ENCODE data around the gene PSD. TPM values are rescaled to one million over a fixed set of nuclear protein-coding genes. Genes with fewer than 3 reads are reported as not detected.

The PSD gene
- polyA plus RNA-seq, 4 donors: 7.8 to 14.6 (median 12.8) TPM

DNA sequence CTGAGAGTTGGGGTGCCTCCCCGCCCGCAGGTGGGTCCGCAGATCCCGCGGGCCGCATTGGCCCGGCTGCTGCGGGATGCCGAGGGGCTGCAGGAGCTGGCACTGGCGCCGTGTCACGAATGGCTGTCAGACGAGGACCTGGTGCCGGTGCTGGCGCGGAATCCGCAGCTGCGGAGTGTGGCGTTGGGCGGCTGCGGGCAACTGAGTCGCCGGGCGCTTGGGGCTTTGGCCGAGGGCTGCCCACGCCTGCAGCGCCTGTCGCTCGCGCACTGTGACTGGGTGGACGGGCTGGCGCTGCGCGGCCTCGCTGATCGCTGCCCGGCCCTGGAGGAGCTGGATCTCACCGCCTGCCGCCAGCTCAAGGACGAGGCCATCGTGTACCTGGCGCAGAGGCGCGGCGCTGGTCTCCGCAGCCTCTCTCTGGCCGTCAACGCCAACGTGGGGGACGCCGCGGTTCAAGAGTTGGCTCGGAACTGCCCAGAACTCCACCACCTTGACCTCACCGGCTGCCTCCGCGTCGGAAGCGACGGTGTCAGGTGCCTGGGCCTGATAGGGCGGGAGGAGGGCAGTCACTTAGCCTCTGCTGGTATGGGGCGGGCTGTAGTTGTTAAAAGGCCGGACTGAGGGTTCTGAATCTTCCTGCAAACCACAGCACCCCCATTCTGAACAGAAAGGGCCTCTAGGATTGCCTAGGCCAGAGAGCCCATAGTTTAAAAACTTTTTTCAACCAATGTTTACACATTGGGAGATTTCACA, 3.4 kb upstream of the PSD start:
- no peak for DNase-seq (ENCODE audit: low read depth in 4 of 4, low spot score in 2 of 4)

DNA sequence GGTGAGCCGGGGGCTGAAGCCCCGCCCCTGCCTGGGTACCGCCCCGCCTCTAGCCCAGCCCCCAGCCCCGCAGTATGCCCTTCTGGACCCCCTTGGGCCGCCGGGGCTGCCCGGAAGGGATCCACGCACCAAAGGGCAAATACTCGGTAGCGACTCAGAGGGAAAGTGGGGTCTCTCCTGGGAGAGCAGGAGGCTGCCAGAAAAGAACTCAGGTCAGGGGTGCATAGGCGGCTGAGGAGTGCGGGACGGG, 2.8 kb upstream of the PSD start:
- no peak for DNase-seq (ENCODE audit: low read depth in 4 of 4, low spot score in 2 of 4)

DNA sequence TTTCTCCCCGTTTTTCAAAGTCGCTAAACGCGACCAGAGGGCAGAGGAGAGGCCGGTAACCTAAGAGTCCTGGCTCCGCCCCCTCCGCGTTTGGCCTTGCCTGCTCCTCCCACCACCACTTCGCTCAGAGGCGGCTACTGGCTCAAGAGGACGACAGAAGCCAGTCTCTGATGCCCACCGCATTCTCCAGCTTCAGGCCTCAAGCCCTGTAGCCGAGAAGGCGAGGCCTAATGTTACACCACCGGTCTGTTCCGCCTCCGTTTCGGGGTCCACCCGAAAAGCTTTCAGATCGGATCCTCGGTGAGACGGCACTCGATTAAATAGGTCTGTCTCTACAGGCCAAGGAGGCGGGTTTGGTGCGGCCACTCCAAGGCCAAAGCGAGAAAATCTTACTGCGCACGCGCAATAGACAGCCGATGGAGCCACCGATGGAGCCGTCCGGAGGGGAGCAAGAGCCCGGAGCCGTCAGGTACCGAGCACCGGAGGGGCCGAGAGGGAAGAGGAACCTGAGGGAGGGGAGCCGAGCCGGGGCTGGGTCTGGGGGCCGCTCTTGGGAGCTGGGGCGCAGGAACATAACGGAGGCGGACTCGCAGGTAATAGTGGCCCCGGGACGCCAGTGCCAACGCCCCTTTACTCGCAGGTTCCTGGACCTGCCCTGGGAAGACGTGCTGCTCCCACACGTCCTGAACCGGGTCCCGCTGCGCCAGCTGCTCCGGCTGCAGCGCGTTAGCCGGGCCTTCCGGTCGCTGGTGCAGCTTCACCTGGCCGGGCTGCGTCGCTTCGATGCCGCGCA, 2.3 kb upstream of the PSD start, which contains the start of gene FBXL15:
Gene FBXL15 (plus strand): TSS at position 123 of the 793 bp plus-strand sequence. CDS start 294 bp downstream, at position 417.
- peak; percentile 93 to 99 (median 98) for DNase-seq (ENCODE audit: low read depth in 4 of 4, low spot score in 2 of 4)

DNA sequence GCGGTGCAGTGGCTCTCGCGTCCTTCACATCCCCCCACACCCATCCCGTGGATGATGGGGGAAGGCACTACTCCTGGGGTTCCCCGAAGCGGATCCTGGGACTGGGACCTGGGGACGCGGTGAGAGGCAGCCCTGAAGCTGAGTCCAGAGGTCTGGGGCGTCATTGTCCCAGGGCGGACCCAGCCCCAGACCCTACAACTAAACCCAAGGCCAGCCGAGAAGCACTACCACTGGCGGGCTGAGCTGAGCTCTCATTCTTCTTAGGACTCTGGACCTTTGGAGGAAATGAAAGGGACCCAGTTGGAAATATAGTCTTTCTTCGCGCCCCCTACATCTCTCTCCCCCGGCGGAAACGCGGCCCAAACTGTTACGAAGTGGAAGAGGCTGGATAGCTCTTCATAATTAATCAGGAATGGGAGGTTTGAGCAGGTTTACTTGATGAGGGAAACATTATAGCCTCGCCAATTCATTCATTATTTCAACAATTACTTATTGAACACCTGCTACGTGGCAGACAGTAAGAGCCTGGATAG, 1.7 kb upstream of the PSD start:
- DNase-seq (ENCODE audit: low read depth in 4 of 4, low spot score in 2 of 4): no peak

DNA sequence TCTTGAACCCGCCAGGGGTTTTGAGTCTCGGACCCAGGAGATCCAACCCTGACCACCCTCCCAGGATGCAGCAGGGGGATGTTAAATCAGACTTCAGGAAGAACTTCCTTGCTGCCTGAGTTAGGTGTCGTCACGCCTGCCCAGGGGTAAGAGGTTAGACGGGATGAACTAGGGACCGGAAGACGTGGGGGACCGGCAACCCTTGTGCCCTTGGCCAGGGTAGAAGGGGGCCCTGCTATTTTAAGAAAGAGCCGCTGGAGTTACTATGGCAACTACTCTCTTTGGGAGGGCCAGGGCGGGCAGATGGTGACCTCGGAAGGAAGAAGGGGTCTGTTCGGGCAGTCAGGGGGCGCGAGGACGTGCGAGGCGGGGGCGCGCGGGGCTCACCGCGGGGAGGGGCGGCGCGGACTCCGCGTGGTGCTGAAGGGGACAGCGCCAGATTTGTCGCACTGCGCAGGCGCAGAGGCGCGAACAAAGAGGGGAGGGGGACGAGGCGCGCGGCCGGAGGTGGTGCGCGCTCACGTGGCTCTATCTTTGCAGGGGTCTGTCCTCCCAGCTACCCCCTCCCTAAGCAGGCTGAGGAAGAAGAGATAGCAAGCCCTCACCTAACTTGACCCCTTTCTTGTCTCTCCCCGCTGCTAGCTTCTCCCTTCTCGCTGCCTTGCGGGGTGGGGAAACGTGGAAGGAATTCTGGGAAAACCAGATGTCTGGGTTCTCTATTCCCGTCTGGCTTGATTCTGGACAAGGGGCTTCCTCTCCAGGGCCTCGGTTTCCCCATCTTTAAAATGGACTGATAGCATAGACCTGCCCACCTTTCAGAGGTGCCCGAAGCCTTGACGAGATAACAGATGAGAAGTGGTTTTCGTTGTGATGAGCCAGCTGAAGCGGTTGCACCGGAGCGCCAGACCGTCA, 940 bp upstream of the PSD start:
- no peak for DNase-seq (ENCODE audit: low read depth in 4 of 4, low spot score in 2 of 4)

DNA sequence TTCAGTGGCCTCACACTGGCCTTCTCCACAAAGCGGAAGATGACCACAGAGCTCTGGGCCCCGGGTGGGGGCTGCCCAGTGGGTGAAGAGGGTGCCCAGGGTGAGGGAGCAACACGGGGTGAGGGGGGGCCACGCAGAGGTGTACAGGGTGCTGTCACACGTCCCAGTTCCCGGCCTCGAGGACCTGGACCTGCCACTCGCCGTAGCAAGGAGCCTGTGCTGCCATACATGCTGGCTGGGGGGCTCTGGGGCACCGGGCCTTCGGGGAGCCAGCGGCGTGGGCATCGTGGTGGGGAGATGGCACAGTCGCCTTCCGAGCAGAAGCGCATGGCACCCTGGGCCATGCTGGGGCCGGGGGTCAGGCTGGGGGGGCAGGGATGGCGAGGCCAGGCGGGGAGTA, 1.9 kb downstream of the PSD start:
- no peak for DNase-seq (ENCODE audit: low read depth in 4 of 4, low spot score in 2 of 4)

DNA sequence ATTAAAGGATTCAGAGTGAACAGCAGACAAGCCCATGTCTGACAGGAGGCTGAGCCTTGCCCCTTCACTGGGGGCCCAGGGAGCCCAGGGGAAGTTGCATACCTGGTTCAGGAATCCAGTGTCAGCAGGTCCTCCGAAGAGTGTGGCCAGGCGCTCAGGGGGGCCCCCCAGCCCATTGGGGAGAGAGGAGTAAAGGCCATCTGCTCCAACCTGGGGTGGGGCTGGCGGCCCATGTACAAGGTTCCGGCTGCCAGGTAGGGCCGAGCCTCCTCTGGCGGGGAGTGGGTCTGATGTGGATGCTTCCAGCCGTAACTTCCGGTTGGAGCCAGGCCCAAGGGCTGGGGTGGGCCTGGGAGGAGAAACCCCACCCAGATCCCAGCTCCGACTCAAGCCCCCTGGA, 2.3 kb downstream of the PSD start:
- no peak for DNase-seq (ENCODE audit: low read depth in 4 of 4, low spot score in 2 of 4)

DNA sequence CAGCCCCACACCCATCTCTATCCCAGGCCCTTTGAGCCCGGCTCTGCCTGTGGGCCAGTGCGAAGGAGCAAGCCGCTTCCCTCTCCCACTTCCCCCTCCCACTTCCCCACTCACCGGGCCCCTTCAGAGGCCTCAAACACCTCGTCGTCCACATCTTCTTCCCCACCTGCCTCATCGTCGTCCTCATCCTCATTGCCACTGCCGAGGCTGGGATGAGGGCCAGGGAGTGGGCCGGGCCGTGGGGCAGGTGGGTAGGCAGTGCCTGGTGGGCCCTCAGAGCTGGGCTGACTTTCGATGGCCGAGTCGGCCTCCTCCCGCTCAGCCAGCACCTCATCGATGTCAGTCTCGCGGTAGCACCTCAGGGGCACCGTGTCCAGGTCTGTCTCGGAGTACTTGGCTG, 3.8 kb downstream of the PSD start:
- DNase-seq (ENCODE audit: low read depth in 4 of 4, low spot score in 2 of 4): no peak

DNA sequence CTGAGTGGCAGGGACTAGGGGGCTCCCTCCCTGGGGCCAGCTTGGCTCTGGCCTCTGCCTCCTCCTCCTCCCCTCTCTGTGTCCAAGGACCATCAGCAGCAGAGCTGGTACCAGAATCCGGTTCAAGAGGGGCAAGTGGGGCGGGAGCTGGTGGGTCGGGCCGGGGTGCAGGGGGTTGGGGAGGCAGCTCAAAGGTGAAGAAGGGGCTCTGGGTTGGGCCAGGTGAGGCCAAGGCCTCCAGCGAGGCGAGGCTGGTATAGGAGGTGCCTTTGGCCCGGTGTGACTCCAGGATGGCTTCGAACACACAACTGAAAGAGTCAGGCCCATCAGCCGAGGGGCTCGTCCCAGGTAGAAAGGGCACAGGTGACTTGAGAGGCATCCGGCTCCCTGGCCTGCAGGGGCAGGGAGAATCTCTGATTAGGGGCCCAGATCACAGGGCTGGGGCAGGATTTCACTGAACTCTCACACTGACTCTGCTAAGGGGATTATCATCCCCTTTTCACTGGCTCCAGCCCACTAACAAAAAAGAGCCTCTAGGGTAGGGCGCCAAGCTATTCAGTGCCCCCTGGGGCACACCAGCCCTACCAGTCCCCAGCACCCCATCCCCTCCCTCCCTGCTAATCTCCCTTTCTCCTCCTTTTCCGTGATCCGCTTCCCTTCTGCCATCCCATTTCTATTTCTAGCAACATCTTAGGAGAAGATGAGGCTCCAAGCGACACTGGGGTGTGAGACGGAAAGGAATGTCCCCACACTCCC, 4.6 kb downstream of the PSD start:
- DNase-seq (ENCODE audit: low read depth in 4 of 4, low spot score in 2 of 4): no peak

DNA sequence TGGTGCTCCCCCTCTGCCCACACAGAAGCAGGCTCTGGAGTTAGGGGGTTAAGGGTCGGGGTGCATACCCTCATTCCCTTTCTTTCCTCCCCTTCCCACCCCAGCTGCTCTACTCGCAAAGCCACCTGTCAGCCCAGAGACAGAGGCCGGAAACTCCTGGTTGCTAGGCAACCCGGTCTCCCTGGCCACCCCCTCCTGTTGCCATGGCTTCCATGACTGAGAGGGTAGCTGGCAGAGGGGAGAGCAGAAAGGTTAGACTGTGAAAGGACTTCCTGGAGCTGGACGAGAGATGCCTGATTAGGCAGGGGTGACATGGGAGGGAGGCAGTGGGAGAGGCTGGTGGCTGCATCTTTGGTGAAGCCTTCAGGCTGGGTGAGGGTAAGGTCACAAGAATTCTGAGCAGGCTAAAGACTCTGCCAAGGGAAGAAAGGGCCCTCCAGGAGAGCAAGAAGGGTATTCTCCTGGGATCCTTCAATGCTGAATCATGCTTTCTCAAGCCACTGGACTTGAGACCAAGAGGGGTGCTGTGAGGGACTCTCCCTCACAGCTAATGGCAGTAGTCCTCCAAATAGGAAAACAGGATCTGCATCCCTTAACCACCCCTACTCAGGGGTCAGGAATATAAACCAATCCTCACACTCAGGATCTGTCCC, 5.4 kb downstream of the PSD start:
- no peak for DNase-seq (ENCODE audit: low read depth in 4 of 4, low spot score in 2 of 4)

DNA sequence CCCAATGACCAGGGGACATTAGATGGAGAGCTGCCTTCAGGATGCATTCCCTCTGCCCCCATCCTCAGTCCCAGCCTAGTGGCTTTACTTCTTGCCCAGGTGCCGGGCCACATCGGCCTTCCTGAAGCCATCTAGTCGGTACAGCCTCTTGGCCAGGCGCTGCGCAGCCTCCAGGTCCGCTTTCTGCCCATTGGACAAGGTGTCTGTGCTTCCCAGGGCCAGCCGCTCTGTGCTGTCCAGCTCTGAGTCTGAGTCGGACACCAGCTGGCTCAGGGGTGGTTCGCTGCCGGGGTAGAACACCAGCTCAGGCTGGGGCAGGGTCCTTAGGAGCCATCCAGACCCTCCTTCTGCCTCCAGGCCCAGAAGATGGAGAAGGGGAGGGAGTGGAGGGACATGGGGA, 6.3 kb downstream of the PSD start:
- DNase-seq (ENCODE audit: low read depth in 4 of 4, low spot score in 2 of 4): no peak

DNA sequence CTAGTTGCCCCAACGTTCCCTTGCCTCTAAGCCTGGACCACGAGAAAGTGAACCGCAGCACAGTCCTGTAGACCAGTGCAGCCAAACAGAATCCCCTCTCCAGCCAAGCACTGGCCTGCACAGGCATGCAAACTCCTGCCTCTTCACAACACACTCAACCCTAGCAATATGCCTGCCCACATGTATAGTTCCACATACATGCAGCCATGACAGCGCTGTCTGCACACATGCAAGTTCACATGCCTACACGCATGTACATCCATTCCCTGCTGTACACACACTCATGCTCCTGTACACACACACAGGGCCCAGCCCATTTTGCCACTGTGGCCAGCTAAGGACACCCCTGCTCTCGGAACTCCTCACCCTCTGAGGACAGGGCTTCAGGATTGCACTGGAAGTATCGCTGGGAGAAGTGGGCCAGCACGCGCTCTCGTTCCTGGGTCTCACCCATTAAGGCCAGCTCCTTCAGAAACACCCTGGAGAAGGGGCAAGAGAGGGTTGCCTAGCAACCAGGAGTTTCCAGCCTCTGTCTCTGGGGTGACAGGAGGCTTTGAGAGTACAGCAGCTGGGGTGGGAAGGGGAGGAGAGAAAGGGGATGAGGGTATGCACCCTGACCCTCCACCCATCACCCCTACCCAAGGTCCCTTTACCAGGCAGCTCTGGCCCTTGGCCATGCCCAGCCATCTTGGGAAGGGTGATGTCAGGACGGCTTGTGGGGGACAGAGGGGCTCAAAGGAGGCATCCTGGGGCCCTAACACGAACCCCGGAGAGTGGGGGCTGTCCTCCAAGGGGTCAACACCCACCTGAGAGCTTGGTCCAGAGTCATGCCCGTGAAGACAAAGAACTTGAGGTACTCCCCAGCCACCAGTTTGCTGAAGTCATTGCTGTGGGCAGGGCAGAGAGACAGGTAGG, 7.0 kb downstream of the PSD start:
- no peak for DNase-seq (ENCODE audit: low read depth in 4 of 4, low spot score in 2 of 4)

DNA sequence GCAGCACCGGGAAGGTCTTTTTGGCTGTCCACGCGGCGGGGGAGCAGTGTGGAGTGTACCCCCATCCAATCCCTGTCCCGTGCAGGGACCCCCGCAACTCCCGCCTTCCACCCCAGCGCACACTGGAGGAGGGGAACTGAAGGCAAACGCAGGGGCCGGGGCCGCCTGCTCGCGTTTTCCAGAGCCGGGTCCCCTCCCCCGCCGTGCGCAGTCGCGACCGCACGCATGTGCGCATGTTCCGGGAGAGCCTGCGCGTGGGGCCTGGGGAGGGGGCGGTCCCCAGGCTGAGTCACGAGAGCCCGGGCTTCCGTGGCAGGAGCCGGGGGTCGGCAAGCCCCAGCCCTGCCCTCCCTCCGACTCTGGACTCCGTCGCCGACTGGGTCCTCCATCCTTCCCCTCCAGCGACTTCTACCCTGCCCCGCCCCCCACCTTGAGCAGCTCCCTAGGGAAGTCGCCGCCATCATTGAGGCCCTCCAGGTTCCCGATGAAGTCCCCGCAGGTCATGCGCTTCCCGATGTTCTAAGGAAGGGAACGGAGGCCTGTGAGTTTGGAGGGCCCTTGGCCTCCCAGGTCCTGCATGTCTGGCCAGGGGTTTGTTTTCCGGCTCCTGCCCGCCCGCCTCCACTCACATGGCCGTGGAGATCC, 8.0 kb downstream of the PSD start:
- DNase-seq (ENCODE audit: low read depth in 4 of 4, low spot score in 2 of 4): no peak

DNA sequence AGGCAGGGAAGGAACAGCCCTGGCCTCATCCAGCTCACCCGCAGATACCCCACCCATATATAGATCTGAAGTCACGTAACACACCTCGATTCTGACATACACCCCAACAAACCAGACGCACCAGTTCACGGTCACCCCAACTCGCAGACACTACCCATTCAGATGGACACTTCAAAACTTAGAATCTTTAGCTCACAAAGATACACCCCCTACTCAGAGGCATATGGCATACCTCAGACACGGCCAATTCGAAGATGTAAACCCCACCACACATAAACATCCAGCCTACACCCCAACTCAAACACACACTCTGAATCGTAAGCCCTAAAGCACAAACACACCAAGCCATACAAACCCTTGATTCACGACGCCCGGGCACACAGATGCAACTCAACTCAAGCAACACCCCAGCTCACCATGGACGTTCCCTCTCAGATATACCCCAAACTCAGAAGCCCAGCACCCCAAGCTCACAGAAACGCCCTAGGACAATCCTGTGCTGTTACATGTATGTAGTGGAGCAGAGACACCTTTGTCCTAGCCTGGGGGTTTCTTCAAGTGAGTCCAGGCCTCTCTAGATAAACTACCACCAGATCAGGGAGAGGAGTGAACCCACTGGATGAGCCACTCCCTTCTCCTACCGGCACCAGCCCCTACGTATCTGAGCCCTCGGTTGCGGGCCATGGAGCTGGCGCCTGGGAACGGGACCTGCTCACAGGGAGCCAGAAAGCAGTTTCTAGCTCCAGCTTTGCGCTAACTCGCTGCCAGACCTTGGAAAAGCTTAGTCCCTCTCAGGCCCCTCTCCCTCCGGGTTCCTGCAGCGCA, 8.8 kb downstream of the PSD start:
- no peak for DNase-seq (ENCODE audit: low read depth in 4 of 4, low spot score in 2 of 4)

DNA sequence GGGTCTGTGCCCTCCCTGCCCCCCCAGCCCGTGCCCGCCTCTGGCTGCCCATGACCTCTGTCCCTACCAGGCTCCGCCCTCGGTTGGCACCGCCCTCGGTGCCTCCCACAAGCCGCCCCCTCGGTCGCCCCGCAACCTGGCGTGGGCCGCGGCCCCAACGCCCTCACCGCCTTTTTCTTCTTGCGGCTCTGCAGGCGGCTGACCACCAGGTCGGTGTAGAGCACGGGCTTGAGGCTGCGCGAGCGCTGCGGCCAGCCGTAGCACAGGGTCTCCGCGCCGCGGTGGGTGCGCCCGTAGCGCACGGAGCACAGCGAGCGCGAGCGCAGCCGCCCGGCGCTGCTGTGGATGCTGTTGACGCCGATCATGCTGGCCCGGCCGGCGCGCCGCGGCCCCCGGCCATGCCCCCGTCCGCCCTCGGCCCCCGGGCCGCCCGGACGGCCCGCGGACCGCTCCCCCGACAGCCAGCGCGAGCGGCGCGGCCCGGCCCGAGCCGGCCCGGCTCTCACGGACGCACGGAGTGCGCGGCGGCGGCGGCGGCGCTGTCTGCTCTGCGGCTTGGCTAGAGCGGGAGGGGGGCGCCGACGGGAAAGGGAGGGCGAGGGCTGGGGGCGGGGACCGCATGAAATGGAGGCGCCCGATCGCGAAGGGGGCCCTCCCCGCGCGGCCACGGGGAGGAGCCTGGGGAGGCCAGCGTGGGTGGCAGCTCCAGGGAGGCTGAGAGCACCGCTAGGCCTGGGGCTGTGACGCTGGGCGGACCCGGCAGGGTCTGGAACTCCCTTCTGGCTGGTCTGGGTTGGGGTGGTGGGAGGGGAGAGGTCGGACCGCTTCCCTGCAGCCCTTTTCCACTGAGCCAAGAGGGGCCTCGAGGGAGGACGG, 9.6 kb downstream of the PSD start:
- DNase-seq (ENCODE audit: low read depth in 4 of 4, low spot score in 2 of 4): no peak

DNA sequence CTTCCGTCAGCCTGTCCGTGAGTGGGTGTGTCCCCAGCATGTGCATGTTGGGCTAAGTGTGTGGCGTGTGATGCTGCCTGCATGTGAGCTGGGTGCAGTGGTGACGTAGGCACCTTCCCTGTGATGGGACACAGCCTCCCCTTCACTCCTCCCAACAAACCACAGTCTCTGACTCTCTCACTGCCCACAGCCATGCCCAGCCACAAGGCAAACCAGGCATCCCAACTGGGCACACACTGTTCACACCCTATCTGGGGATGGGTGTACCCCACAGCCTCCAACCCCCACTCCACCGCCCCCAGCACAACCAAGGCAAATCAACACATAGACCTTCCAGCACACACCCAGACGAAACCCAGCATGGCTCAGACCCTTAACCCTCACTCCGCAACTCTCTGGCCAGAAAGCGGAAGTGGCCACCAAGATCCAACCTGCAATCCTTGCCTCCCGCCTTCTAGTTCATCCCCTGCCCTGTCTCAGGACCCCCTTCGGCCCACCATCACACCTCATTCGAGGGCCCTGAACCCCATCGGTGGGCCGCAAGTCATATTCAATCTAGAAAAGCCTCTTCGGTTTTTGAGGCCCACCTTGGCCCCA, 10.4 kb downstream of the PSD start:
- no peak for DNase-seq (ENCODE audit: low read depth in 4 of 4, low spot score in 2 of 4)

Measured in left renal cortex interstitium (tissue), 4 donors.